ENCODE results near the gene ARHGEF39. TPM values are rescaled to one million over a fixed set of nuclear protein-coding genes. Genes with fewer than 3 reads are reported as not detected.
A peak's percentile ranks its signal among the peaks of the same experiment; 100 is the strongest.

The ARHGEF39 gene
- total and polyA plus RNA-seq, 4 donors: 0.47 to 1.4 (median 1.3) TPM

DNA sequence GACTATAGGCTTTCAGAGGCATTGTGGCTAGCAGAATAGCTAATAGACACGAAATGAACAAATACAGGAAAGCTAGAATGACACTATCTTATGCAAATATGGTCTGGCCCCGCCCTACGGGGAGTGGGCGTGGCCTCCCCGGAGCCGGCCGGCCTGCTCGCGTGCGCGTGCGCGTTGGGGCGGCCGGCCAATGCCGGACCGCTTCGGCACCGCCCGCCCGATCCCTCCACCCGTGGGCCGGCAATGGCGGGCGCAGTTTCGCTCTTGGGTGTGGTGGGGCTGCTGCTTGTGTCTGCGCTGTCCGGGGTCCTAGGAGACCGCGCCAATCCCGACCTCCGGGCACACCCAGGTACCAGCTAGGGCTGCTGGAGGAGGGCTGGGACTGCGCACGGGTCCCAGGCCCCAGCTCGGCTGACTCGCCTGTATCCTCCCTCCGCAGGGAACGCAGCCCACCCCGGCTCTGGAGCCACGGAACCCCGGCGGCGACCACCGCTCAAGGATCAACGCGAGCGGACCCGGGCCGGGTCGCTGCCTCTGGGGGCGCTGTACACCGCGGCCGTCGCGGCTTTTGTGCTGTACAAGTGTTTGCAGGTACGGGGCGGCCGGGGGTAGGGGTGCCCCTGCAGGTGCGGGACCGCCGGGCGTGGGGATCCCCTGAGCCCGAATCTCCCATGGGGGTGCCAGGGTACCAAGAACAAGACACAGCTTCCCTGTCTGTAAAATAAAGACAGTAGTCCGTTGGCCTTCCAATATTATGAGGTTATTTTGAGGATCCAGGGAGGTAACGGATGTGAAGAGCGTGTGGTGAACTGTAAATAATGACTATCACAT is 6.6 kb downstream of the ARHGEF39 start, which contains the start of gene CCDC107:
CCDC107 (plus strand) TSS at position 156 of the 831 bp plus-strand sequence; CDS start at position 244, 88 bp downstream.
- no peaks in the 10 kb centered on the region for H3K27me3 ChIP-seq (ENCODE audit: control insufficient read depth in 3 of 3, insufficient read depth in 3 of 3, low read length in 2 of 3)
- H3K36me3 ChIP-seq (ENCODE audit: control insufficient read depth in 4 of 4, insufficient read depth in 4 of 4, low read length in 4 of 4): peaks cover 0 to 17% (median 15%) of the 10 kb centered on the region in 4 donors
- H3K9ac ChIP-seq (ENCODE audit: insufficient read depth in 1 of 2, low read length in 2 of 2): peak within 1 kb of the TSS; percentile 94 to 100
- peak within 1 kb of the TSS; percentile 94 to 99 for H3K27ac ChIP-seq (ENCODE audit: low read depth in 1 of 2, low read length in 1 of 2)
- peak; percentile 2 for TF ChIP-seq CTCF (IDR thresholded peaks at IDR 0.05; ENCODE audit: control extremely low read depth, extremely low read depth)
- WGBS, 2 donors: 0 to 1% methylated on average over 61 to 67 of the region's 67 CpGs
- DNase-seq: peak in 2 of 3 donors; percentile 91 to 93
- no peaks in the 10 kb centered on the region for H3K9me3 ChIP-seq (ENCODE audit: control insufficient read depth in 4 of 4, insufficient read depth in 3 of 4, low read length in 3 of 4)
- H3K4me3 ChIP-seq: peak within 1 kb of the TSS; percentile 93
- peak; percentile 88 for ATAC-seq (ENCODE audit: insufficient read depth, low FRiP score)
- H3K4me1 ChIP-seq (ENCODE audit: control insufficient read depth in 5 of 5, insufficient read depth in 5 of 5, low read length in 5 of 5): peaks cover 0 to 15% (median 3%) of the 10 kb centered on the region in 5 donors

- 0 to 1% methylated on average over 42 of the region's 42 CpGs for WGBS, 2 donors
- Histone ChIP-seq H3K27ac (ENCODE audit: low read depth in 1 of 2, low read length in 1 of 2) (peak within 1 kb of the TSS; percentile 94 to 99), H3K4me1 (ENCODE audit: control insufficient read depth in 5 of 5, insufficient read depth in 5 of 5, low read length in 5 of 5) (peaks cover 0 to 15% (median 3%) of the 10 kb centered on the region in 5 donors), H3K27me3 (ENCODE audit: control insufficient read depth in 3 of 3, insufficient read depth in 3 of 3, low read length in 2 of 3) (no peaks in the 10 kb centered on the region), H3K9me3 (ENCODE audit: control insufficient read depth in 4 of 4, insufficient read depth in 3 of 4, low read length in 3 of 4) (no peaks in the 10 kb centered on the region), H3K36me3 (ENCODE audit: control insufficient read depth in 4 of 4, insufficient read depth in 4 of 4, low read length in 4 of 4) (peaks cover 0 to 17% (median 15%) of the 10 kb centered on the region in 4 donors), H3K4me3 (peak within 1 kb of the TSS; percentile 93), H3K9ac (ENCODE audit: insufficient read depth in 1 of 2, low read length in 2 of 2) (peak within 1 kb of the TSS; percentile 94 to 100)
- ATAC-seq (ENCODE audit: insufficient read depth, low FRiP score) (peak; percentile 93), DNase-seq (peak; percentile 99)
- TF ChIP-seq CTCF (IDR thresholded peaks at IDR 0.05; ENCODE audit: control extremely low read depth, extremely low read depth): no peak
These were observed 7.4 kb downstream of the ARHGEF39 start, which contains the start of gene RMRP for GRCh38 chr9:35657546-35658136. Gene RMRP, minus strand, starts transcription at chr9:35658019.

DNA sequence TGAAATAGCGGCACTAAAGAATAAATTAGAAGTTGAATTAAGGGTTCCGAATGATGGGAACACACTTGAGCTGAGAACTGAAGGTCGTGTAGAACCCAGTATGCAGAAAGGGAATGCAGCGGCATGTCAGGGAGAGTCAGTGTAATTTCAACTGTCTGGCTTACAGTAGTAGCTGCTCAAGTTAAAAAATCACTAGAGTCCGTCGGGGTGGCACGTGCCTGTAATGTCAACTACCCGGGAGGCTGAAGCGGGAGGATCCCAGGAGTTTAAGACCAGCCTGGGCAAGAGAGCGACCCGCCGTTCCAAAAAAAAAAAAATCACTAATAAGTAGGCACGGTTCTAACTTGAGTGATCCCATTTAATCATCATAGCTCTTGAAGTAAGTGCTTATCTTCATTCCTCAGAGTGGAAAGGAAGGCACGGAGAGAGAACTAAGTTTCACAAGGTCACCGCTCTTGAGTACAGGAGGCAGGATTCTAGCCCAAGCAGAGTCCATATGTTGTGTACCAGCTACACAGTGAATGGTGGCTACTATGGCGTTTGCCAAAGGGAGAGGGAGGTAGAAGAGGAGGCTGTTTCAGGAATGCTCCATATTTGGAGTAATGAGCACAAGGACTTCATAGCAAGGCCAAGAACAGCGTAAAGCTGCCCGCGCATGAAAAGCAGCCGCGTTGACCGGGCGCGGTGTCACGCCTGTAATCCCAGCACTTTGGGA is 8.0 kb downstream of the ARHGEF39 start:
- WGBS, 2 donors: 24 to 26% methylated on average over 25 of the region's 25 CpGs
- peak overlapping the region; percentile 18 for H3K4me3 ChIP-seq
- no peaks in the 10 kb centered on the region for H3K9me3 ChIP-seq (ENCODE audit: control insufficient read depth in 4 of 4, insufficient read depth in 3 of 4, low read length in 3 of 4)
- H3K27me3 ChIP-seq (ENCODE audit: control insufficient read depth in 3 of 3, insufficient read depth in 3 of 3, low read length in 2 of 3): no peaks in the 10 kb centered on the region
- H3K27ac ChIP-seq (ENCODE audit: low read depth in 1 of 2, low read length in 1 of 2): peak overlapping the region; percentile 93 to 99
- H3K9ac ChIP-seq (ENCODE audit: insufficient read depth in 1 of 2, low read length in 2 of 2): peak overlapping the region; percentile 50 to 78
- H3K4me1 ChIP-seq (ENCODE audit: control insufficient read depth in 5 of 5, insufficient read depth in 5 of 5, low read length in 5 of 5): peaks cover 0 to 15% (median 3%) of the 10 kb centered on the region in 5 donors
- TF ChIP-seq CTCF (IDR thresholded peaks at IDR 0.05; ENCODE audit: control extremely low read depth, extremely low read depth): no peak
- DNase-seq (peak in 1 of 3 donors; percentile 67), ATAC-seq (ENCODE audit: insufficient read depth, low FRiP score) (peak; percentile 2)
- H3K36me3 ChIP-seq (ENCODE audit: control insufficient read depth in 4 of 4, insufficient read depth in 4 of 4, low read length in 4 of 4): peaks cover 0 to 17% (median 12%) of the 10 kb centered on the region in 4 donors
